HG03469 (cell line): ENCODE measurements around the gene FBXL17.

Experiments used
- ATAC-seq: cut with Tn5 transposase; IDR thresholded peaks from one replicate; pipeline ENCODE4 v1.9.1; 2021; ENCODE audit warnings: mild to moderate bottlenecking, moderate library complexity, moderate number of reproducible peaks; ENCODE audit not compliant: unreplicated experiment

FBXL17 gene

GRCh38 chr5:107964722-107965121 lies 417.2 kb downstream of the FBXL17 start:
- ATAC-seq, result no peak

GRCh38 chr5:107959573-107960279 lies 422.2 kb downstream of the FBXL17 start:
- ATAC-seq, result no peak

DNA sequence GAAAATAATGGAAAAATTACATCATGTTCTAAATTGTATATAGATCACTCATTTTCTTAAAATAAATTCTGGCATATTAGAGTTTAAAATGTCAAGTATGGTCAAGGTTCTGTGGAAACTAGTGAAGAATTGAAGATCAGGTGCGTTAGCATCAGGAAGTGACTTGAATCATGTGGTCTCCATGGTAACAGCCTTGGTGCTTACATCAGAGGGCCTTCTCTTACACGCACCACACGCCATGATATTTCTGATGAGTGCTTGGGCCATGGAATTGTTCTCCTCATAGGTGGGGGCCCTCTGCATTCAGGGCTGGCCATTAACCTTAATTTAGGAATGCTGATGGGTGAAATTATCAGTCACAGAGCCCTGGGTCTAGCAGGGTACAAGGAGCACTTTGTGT lies 423.0 kb downstream of the FBXL17 start:
- ATAC-seq, result no peak

DNA sequence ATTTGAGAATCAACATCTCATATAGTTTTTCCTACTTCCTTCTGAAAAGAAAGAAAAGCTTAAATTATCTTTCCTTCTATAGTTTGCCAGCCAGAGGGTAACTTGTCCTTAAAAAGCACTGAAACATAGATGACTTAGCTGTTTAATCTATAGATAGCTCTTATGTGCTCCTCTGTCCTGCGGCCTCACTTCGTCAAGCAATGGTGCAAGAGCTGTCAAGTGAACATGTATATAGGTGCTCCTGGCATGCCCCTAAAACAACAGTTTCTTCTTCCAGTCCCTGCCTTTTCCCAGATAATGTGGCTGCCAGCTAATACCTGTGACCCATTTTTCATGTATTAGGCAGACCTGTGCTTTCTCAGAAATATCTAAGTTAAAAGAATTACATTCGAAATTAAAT lies 423.5 kb downstream of the FBXL17 start:
- no peak for ATAC-seq

DNA sequence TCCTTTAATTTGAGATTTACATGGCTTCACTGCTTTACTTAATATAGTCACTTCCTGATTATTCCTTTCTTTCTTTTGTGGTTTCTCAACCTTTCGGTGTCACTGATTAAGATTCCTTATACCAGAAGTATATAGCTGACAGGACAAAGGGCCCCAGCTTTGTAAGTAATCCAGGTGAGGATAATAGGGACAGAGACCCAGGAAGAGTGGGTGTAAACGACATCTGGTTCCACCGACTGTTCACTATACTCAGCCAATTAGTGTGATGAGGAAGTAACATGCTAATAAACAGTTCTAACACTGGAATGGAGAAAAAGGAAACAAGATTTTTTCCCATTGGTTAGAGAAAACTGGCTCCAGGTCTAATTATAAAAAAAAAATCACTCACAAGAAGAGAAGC lies 424.8 kb downstream of the FBXL17 start:
- ATAC-seq, result no peak

DNA sequence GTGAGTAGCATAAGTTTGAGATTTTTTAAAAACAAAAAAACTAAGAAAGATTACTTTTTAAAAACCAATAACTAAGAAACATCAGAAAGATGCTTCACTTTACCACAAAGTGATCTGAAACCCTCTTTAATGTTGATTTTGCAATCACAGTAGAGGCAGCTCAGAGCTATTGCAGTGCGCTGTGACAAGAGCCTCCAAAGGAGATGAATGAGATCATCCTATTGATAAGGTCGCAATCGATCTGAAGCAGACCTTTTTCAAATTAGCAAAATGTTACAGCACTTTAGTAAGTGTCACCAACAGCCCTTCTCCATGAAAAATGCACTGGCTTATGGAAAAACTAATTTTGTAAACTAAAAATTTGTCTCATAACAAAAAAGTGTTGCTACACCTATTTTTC lies 426.6 kb downstream of the FBXL17 start:
- ATAC-seq, result no peak

DNA sequence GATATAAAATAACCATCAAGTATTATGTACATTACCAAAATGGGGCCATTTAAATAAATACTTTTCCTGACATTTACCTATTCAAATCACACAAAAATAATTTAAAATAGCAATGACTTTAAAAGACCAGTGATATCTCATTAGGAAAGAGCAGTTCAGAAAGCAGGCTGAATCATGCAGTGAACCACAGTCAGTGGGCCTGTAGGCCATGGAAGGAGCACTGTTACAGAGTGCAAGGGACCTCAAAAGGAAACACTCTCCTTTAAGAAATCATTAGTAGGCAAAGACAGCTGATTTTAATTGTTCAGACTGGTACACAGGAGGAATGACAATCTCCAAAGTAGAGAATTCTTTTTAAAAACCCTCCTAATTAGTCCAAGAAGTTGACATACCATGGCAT lies 427.6 kb downstream of the FBXL17 start:
- no peak for ATAC-seq

GRCh38 chr5:107952450-107952849 lies 429.4 kb downstream of the FBXL17 start:
- ATAC-seq, result no peak

DNA sequence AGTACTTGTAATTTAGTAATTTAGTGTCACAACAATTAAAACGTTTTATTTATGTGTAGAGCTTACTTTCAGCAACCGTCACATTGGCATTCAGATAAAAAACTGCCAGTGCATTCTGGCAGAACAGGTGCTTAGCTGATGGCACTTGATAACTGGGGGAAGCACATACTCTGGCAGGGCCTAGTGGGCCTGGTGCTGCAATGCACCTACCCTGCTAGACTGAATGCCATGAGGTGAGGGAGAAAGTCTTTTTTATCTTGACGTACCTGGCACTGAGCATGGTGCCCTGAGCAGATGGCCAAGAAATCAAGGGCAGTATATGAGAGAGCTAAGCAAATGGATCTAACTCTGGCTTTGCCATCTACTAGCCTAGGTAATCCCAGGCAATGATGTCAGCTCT lies 430.6 kb downstream of the FBXL17 start:
- ATAC-seq, result no peak

- ATAC-seq, result no peak
These were observed 431.1 kb downstream of the FBXL17 start for GRCh38 chr5:107950776-107951175.

- ATAC-seq, result no peak
These were observed 432.1 kb downstream of the FBXL17 start for GRCh38 chr5:107949688-107950341.

DNA sequence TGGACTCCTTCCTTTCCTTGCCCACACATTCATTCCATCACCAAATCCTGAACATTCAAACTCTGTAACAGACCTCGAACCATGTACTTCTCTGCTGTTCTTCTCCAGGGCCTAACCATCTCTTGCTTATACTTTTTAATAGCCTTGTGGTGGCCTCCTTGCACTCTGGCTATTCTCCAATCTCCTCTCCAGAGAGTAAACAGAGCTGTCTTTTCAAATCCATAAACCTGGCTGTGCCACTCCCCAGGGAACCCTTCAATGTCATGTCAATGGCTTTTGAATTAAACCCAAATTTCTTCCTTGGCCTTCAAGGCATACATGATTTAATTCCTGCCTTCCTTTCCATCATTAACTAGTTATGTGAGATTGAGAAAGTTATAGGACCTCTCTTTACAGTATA lies 433.5 kb downstream of the FBXL17 start:
- no peak for ATAC-seq

- no peak for ATAC-seq
These were observed 436.8 kb downstream of the FBXL17 start for GRCh38 chr5:107945061-107945460.

DNA sequence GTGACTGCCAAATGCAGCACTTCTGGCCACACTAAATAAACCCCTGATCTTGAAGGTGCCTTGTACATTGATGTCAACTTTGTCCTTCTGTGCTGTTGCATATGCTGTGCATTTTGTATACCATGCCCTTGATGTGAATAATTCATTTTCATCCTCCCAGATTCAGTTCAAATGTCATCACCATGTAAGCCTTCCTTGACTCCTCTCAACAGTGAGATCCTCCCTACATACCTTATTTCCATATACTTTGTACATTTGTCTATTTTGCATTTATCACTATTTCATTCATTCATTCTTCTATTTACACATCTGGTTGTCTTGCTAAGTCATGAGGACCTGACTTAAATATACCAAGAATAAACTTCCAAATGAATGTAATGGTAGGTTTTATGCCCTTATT lies 438.0 kb downstream of the FBXL17 start:
- no peak for ATAC-seq

GRCh38 chr5:107941036-107941435 lies 440.9 kb downstream of the FBXL17 start:
- no peak for ATAC-seq

GRCh38 chr5:107937651-107938355 lies 444.1 kb downstream of the FBXL17 start:
- no peak for ATAC-seq

DNA sequence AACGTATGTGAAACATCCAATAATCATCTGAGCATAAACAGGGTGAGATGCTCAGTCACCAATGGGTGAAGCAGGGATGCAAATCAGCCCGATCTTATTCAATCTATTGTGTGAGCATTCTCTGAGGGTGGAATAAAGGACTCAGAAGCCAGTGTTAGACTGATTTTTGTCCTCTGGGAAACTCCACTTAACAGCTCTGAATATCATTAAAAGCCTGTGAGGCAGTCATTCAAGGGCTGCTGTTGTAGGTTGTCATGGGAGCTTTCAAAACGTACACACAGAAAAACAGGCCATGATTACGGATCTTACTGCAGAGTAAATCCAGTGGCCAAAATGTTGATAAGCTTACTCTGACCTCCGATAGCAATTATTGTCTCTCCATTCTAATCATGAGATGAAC lies 444.7 kb downstream of the FBXL17 start:
- ATAC-seq, result no peak

DNA sequence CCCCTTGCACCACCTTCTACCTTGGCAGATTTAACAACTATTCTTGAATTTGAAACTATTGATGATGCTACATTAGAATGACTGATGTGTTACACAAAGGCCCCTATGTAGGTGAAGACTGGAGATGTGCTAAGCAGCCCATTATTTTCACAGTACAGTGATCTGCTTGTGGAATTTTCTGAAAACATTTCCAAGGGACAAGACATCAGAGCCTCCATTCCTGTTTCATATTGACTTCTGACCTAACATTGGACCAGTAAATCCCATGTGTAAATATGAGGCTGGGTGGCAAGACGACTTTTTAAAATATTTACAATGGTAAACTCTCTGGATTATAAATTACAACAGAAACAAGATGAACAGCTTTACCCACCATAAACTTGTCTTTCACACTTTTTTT lies 445.4 kb downstream of the FBXL17 start:
- ATAC-seq, result no peak

DNA sequence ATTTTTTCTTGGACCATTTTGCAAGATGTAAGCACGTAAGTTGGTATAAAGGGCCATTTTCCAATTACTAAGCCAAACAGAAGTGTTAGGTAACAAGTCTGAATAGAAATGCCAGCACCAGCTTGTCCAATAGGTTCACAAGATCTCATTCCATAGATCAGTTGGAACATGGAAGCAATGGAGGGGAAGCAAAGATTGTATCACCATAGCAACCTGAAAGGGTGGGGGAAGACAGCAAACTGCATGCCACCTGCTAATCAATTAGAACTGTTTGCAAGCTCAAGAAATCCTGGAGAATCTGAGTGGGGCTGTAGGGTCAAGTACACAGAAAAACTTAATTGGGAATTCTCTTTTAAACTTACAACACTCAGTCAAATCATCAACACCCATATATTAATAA lies 446.3 kb downstream of the FBXL17 start:
- no peak for ATAC-seq

- ATAC-seq, result no peak
These were observed 448.6 kb downstream of the FBXL17 start for GRCh38 chr5:107933326-107933725.

- ATAC-seq, result no peak
These were observed 451.0 kb downstream of the FBXL17 start for GRCh38 chr5:107930891-107931290.

GRCh38 chr5:107930092-107930491 lies 451.8 kb downstream of the FBXL17 start:
- ATAC-seq, result no peak
